Memory B cell (primary cell): ENCODE results near the gene NOC4L.
A peak's percentile ranks its signal among the peaks of the same experiment; 100 is the strongest.

Experiments
- ATAC-seq: fragments of 150-1000 bp; cut with Tn5 transposase; 2 replicates; pipeline ENCODE4 v1.10.0; 2021; ENCODE audit warnings: low read depth, mild to moderate bottlenecking, moderate library complexity
- DNase-seq, 2 donors: peaks; one replicate each; pipeline ENCODE4 v3.0.0; 2022; ENCODE audit warnings: low spot score in 2 of 2
- H3K27ac Mint-ChIP-seq: one replicate; pipeline ENCODE4 v1.8.0; 2022; ENCODE audit warnings: mild to moderate bottlenecking, moderate library complexity, mixed read lengths
- H3K27me3 Mint-ChIP-seq: one replicate; pipeline ENCODE4 v1.8.0; 2022; ENCODE audit warnings: mixed read lengths
- H3K36me3 Mint-ChIP-seq: one replicate; pipeline ENCODE4 v1.8.0; 2022; ENCODE audit warnings: mild to moderate bottlenecking, mixed read lengths
- H3K4me1 Mint-ChIP-seq: one replicate; pipeline ENCODE4 v1.8.0; 2022; ENCODE audit warnings: mixed read lengths
- H3K4me3 Mint-ChIP-seq: one replicate; pipeline ENCODE4 v1.8.0; 2022; ENCODE audit warnings: mild to moderate bottlenecking, moderate library complexity, mixed read lengths
- H3K9me3 Mint-ChIP-seq: one replicate; pipeline ENCODE4 v1.8.0; 2022; ENCODE audit warnings: mixed read lengths

The NOC4L gene

DNA sequence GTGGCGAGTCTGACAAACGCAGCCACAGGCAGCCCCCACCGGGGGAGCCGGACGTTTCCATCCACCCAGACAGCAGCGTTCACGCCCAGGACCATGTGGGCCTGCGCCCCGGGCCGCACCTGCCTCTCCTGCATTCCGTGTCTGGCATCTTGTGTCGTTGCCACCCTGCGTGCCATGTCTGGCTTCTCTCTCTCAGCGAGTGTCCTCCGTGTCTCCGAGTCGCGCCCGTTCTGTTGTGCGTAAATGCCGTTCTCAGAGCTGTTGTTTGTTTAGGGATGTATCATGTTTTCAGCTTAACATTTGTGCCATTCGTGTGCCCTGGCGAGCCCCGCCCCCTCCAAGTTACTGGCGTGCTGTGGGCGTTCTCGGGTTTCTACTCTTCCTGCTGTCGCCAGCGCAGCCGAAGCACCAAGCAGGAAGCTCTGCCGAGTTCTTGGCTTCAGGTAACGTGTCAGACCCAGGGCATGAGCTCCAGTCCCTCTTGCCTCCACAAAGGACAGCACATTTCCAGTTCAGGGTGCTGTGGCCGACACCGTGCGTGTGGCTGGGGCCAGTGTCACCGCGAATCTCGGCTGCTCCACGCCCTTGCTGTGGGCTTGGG lies 34.6 kb downstream of the NOC4L start:
- H3K36me3 Mint-ChIP-seq: no peaks in the 10 kb centered on the region
- peaks cover 1% of the 10 kb centered on the region for H3K9me3 Mint-ChIP-seq
- H3K4me1 Mint-ChIP-seq: peaks cover 5% of the 10 kb centered on the region
- DNase-seq: no peak
- no peak overlapping the region for H3K27ac Mint-ChIP-seq
- H3K27me3 Mint-ChIP-seq: peaks cover 22% of the 10 kb centered on the region
- no peak for ATAC-seq
- H3K4me3 Mint-ChIP-seq: no peak overlapping the region

DNA sequence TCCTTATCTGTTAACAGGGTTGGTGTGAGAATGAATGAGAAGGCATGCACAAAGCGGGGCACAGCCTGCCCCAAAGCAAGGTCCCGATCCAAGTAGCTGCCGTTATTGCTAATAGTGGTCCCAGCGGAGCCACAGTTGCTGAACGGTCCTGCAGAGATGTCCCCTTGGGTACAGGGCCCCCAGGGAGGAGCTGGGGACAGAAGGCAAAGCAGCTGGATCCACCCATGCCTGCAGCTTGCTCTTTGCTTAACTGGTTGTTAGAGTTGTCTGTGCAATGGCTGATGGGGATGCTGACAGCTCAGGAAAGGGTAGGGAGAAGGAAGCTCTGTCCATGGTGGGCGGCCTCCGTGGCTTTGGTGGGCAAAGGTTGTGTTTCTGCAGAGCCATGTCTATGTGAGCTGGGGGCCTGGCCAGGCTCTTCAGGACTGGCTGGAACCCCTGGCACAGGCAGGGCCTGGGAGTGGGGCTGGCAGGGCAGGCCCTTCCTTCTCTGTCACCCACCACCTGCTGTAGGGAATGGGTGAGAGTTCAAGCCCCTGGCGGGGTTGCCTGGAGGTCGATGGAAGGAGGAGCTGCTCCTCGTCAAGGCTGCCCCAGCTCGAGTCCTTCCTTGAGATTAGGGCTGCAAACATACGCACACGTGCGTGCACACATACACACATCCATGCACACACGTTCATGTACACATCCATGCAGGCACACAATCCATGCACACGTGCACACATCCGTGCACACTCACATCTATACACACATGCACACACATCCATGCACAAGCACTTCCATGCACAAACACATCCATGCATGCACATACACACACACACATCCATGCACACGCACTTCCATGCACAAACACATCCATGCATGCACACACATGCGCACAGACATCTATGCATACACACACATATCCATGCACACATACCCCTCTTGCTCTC lies 35.4 kb downstream of the NOC4L start:
- no peak for DNase-seq
- Mint-ChIP-seq H3K9me3 (peaks cover 4% of the 10 kb centered on the region), H3K4me1 (peaks cover 5% of the 10 kb centered on the region), H3K4me3 (no peak overlapping the region), H3K27me3 (peaks cover 22% of the 10 kb centered on the region), H3K36me3 (no peaks in the 10 kb centered on the region), H3K27ac (no peak overlapping the region)
- ATAC-seq: no peak

DNA sequence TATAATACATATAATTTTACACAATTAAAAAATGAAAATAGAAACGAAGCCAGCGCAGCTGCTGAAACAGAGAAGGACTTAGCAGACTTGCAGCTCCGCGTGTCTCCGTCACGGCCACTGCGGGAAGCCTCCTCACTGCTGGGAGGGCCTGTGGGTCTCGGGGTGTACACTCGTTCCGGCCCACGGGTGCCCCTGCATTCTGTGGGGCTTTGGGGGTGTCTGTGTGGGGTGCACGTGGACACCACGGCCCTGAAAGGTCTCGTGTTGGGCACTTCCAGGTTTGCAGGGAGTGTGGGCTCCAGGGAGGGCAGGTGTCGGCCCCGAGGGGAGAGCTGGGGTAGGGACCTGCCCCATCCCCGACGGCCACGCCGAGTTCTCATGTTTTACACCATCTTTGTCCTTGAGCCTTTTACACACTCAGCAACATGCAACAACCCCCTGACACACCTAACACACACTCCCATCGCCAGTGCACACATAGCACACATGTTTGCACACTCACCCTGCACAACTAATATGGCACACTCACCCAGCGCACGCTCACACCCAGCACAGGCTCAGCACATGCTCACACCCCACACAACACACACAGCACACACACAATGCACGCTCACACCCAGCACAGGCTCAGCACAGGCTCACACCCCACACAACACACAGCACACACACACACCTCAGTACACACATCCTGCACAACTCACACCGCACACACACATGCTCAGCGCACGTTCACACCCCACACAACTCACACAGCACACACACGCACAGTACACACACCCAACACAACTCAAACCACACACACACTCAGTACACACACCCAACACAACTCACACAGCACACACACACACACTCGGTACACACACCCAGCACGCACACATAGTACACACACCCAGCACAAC lies 36.6 kb downstream of the NOC4L start:
- no peak overlapping the region for H3K27ac Mint-ChIP-seq
- H3K36me3 Mint-ChIP-seq: no peaks in the 10 kb centered on the region
- peaks cover 7% of the 10 kb centered on the region for H3K4me1 Mint-ChIP-seq
- DNase-seq: no peak
- peaks cover 8% of the 10 kb centered on the region for H3K9me3 Mint-ChIP-seq
- no peak for ATAC-seq
- H3K4me3 Mint-ChIP-seq: no peak overlapping the region
- peaks cover 22% of the 10 kb centered on the region for H3K27me3 Mint-ChIP-seq

DNA sequence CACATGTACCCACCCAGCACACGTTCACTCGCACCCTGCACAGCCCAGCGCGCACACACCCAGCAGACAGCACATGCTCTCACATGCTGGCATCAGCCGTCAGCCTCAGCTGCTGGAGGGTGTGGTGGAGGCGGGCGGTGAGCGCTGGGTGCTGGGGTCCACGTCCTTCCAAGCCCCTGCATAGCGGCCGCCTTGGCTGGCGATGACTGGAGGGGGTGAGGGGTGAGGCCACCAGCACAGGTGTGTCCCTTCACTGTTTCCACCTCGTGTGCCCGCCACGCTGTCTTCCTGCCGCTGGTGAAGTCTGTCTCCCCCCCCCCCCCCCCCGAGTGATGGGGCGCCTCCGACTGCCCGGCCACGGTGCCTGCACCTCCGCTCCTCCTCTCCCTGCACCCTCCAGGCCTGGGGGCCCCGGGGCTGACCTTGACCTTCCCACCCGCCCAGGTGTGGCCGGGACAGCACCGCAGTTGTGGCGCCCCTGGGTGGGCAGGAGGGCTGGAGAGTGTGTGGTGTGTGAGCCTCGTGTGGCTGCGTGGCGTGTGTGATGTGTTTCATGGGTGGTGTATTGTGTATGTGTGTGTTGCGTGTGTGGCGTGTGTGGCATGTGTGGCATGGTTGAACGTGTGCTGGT lies 37.4 kb downstream of the NOC4L start:
- H3K9me3 Mint-ChIP-seq: peaks cover 10% of the 10 kb centered on the region

DNA sequence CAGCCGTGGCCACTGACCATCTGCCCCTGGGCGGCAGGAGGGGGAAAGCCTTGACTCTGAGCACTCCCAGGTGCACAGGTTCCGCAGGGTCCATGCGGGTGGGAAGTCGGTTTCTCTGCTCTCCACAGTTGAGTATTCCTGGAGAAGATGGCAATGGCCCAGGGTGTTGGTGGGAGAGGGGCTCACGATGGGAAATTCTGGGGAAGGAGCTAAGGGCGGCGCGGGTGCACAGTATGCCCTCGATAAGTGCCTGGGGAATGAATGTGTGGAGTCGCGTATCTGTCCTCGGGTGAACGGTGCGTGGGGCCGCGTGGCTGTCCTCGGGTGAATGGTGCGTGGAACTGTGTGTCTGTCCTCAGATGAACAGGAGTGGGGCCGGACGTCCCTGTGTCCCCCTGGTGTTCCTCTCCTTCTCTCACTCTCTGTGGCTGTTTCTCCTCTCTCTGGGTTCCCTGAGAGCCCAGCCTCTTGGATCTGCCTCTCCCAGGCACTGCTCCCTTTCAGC lies 38.0 kb downstream of the NOC4L start:
- Mint-ChIP-seq H3K4me1 (peaks cover 10% of the 10 kb centered on the region), H3K27me3 (peaks cover 19% of the 10 kb centered on the region), H3K9me3 (peaks cover 10% of the 10 kb centered on the region), H3K27ac (no peak overlapping the region), H3K4me3 (no peak overlapping the region), H3K36me3 (no peaks in the 10 kb centered on the region)
- no peak for DNase-seq
- ATAC-seq: no peak

More for the DNA sequence above, 37.4 kb downstream of the NOC4L start:
- H3K27ac Mint-ChIP-seq: no peak overlapping the region
- H3K4me3 Mint-ChIP-seq: no peak overlapping the region
- no peak for DNase-seq
- peaks cover 10% of the 10 kb centered on the region for H3K4me1 Mint-ChIP-seq
- peaks cover 19% of the 10 kb centered on the region for H3K27me3 Mint-ChIP-seq
- ATAC-seq: no peak
- H3K36me3 Mint-ChIP-seq: no peaks in the 10 kb centered on the region

DNA sequence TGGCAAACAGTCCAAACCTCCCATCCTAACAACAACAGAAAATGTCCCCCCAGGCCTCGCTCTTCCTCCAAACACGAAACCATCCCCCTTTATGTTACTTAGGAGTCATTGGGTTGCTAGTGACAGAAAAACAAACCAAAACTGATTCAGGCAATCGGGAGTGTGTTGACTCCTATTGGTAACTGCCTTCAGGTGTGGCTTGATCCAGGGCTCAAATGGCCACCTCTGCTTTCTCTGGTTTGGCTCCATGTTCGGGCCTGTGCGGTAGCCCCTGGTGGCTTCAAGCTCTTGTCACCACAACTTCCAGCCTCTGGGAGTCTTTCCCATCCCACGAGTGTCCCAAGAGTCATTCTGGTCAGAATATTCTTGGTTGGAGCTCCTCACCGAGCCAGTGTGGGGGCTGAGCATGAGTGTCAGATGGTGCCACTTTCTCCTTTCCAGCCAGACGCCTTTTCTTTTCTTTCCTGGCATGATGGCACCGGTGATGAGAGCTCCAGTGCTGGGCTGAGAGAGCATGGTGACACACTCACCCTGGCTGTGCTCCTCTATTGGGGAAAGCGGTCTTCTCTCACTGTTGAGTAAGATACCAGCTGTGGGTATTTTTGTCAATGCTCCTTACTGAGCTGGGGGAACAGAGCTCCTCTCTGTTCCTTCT lies 38.6 kb downstream of the NOC4L start:
- Mint-ChIP-seq H3K27me3 (peaks cover 19% of the 10 kb centered on the region), H3K4me3 (no peak overlapping the region), H3K27ac (no peak overlapping the region), H3K36me3 (no peaks in the 10 kb centered on the region), H3K9me3 (peaks cover 10% of the 10 kb centered on the region), H3K4me1 (peaks cover 10% of the 10 kb centered on the region)
- ATAC-seq (no peak), DNase-seq (no peak)

DNA sequence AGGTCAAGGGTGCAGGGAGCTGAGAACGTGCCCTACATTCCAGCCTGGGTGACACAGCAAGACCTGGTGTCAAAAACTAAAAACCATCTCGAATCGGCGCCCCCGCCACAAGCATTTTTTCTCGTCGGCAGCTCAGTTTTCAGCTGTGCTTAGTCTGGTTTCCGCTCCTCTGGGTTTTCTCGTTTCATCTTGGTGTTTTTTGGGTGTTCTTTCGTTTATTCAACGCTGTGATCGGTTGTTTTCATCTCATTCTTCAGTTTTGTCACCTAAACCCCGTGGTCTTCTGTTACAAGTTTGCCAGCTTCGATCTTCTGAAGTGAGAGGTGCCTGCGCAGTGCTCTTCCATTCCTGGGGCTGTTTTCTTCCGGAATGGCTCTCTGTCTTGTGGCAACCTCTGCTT lies 41.4 kb downstream of the NOC4L start:
- Mint-ChIP-seq H3K4me3 (peak overlapping the region; percentile 30), H3K27ac (no peak overlapping the region), H3K36me3 (no peaks in the 10 kb centered on the region), H3K4me1 (peaks cover 17% of the 10 kb centered on the region), H3K27me3 (peaks cover 5% of the 10 kb centered on the region), H3K9me3 (peaks cover 10% of the 10 kb centered on the region)
- no peak for DNase-seq
- no peak for ATAC-seq

DNA sequence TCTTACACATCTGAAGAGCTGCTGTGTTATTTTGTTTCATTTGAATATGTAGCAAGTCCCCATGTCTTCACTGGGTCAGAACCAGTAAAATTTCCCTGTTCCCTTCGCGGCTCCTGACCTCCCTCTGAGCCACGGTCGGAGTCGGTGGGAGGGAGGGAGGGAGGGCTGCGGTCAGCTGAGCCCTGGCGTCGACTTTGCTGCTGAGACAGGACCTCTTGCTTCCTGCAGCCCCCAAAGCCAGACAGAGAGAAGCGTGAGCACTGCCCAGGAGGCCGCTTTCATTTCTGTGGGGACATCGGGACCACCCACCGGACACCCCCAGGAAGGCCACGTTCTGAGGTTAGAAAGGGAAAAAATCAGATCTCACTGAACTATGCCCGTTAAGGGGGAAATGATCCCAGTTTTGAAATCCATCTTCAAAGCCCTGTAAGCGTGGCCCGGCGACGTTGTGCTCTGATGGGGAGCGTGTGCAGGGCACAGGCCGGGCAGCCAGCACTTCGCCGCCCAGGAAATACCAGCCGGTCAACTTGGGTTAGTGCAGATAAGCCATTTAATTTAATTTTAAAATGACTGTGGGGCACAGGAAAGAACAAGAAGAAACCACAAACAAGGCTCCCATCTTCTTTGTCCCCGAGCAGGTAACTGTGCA lies 42.1 kb downstream of the NOC4L start:
- ATAC-seq: no peak
- Mint-ChIP-seq H3K36me3 (no peaks in the 10 kb centered on the region), H3K27ac (no peak overlapping the region), H3K27me3 (peaks cover 3% of the 10 kb centered on the region), H3K4me1 (peaks cover 13% of the 10 kb centered on the region), H3K4me3 (peak overlapping the region; percentile 30), H3K9me3 (peaks cover 10% of the 10 kb centered on the region)
- DNase-seq: no peak

DNA sequence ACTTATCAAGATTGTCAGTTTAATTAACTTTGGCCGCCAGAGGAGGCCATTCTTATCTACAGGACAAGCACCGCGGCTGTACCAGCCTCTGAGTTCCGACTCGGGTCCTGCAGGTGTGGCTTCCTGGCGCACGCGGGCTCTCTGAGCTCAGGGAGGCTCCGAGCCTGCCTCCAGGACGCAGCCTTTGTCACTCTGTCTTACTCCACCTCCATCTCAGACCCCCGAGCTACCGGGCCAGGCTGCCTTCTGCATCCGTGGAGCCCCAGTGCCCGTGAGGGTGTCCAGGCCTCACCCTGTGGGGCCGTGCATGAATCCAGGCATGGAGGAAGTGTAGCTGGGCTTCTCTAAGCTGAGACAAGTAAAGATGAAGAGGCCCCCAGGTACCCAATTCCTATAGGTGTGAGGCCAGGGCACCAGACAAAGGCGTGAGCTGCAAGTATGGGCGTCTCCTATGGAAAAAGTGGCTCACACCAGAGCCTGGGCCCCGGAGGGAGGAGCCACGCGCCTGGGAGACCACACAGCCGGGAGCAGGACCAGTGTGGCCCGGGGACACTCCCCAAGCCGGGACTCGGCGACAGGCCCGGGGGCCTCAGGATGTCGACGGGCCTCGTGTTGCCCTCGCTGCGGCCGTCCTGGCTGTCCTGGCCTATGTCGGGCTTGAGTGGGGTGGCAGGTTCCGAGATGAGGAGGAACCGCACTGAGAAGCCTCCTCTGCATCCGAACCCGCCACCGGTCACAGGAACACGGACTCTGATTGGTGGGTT lies 42.8 kb downstream of the NOC4L start:
- H3K4me3 Mint-ChIP-seq: no peak overlapping the region
- ATAC-seq: no peak
- H3K9me3 Mint-ChIP-seq: peaks cover 9% of the 10 kb centered on the region
- H3K36me3 Mint-ChIP-seq: no peaks in the 10 kb centered on the region
- peaks cover 13% of the 10 kb centered on the region for H3K4me1 Mint-ChIP-seq
- H3K27me3 Mint-ChIP-seq: no peaks in the 10 kb centered on the region
- no peak for DNase-seq
- H3K27ac Mint-ChIP-seq: no peak overlapping the region

DNA sequence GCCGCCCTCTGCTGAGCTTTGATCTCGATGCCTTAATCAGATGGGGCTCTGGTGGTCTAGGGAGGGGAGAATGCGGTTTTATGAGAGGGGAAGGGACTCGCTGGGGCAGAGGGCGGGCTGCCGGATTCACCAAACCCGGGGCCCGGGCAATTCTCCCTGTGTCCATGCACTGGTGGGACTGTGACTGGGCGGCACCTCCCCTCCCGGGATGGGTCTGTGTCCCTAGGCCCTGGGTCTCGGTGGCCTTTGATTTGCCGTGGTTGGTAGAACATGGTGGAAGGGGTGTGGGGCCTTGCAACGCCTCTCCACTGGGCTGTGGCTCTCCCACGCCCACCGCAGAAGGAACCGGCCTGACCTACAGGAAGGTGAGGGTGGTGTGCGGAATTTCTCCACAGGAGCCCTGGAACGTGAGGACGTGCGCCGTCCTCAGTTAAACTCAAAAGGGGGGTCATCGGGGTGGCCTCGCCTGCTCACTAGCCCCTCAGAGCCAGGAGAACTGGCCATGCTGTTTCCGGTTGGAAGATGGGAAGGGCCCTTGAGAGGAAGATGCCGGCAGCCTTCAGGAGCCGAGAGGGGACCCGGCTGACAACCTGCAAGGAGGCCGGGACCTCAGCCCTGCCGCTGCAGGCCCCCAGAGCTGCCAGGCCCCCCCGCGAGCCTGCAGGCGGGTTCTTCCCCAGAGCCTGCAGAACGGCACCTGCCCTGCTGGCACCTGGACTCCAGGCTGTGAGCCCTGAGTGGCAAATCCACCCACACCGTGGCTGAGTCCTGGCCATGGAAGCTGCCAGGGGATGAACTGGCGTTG lies 43.6 kb downstream of the NOC4L start:
- no peaks in the 10 kb centered on the region for H3K36me3 Mint-ChIP-seq
- ATAC-seq (no peak), DNase-seq (no peak)
- no peak overlapping the region for H3K27ac Mint-ChIP-seq
- peaks cover 9% of the 10 kb centered on the region for H3K9me3 Mint-ChIP-seq
- H3K4me1 Mint-ChIP-seq: peaks cover 13% of the 10 kb centered on the region
- H3K27me3 Mint-ChIP-seq: no peaks in the 10 kb centered on the region
- peak overlapping the region; percentile 11 for H3K4me3 Mint-ChIP-seq

DNA sequence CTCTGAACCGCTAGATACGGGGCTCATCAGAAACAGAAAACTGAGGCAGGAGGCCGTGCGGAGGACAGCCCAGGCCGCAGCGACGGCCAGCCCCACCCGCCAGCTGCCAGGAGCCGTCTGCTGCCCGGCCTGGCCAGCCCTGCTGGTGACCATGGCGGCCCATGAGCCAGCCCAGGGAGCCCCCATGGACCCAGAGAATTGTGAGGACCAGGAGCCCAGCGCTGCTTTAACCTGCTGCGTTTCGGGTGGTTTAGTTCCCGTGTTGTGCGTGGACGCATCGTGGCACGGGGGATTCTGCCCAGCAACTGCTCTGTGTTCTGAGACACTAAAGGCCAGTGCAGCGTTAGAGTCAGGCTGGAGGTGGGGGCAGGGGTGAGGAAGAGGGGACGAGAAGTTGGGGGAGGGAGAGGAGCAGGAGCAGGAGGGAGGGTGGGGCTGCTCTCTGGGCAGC lies 44.2 kb downstream of the NOC4L start:
- H3K9me3 Mint-ChIP-seq: peaks cover 10% of the 10 kb centered on the region
- H3K27ac Mint-ChIP-seq: no peak overlapping the region
- no peak for ATAC-seq
- H3K27me3 Mint-ChIP-seq: peaks cover 2% of the 10 kb centered on the region
- DNase-seq: no peak
- H3K36me3 Mint-ChIP-seq: peaks cover 1% of the 10 kb centered on the region
- peaks cover 13% of the 10 kb centered on the region for H3K4me1 Mint-ChIP-seq
- H3K4me3 Mint-ChIP-seq: peak overlapping the region; percentile 61
